Fibroblast of pulmonary artery (primary cell): ENCODE measurements around the gene DOP1A.
A peak's percentile ranks its signal among the peaks of the same experiment; 100 is the strongest.

ENCODE experiments used
- DNase-seq: peaks from one replicate; pipeline ENCODE4 v3.0.0-alpha.2; 2010; ENCODE audit warnings: low read depth
- H3K4me3 ChIP-seq: replicated peaks from 2 replicates; pipeline ENCODE4 v1.5.1; 2011; ENCODE audit warnings: low read depth, mild to moderate bottlenecking, control low read depth, low read length, moderate library complexity
- TF ChIP-seq, protein P1 (sequence below): IDR thresholded peaks from 2 replicates; pipeline ENCODE4 v1.5.1; 2011; ENCODE audit warnings: mild to moderate bottlenecking, control low read depth, low read length, inconsistent platforms; ENCODE audit errors: missing control alignments

Gene DOP1A

GRCh38 chr6:83198486-83199172 is 131.2 kb downstream of the DOP1A start:
- TF ChIP-seq, protein P1, sequence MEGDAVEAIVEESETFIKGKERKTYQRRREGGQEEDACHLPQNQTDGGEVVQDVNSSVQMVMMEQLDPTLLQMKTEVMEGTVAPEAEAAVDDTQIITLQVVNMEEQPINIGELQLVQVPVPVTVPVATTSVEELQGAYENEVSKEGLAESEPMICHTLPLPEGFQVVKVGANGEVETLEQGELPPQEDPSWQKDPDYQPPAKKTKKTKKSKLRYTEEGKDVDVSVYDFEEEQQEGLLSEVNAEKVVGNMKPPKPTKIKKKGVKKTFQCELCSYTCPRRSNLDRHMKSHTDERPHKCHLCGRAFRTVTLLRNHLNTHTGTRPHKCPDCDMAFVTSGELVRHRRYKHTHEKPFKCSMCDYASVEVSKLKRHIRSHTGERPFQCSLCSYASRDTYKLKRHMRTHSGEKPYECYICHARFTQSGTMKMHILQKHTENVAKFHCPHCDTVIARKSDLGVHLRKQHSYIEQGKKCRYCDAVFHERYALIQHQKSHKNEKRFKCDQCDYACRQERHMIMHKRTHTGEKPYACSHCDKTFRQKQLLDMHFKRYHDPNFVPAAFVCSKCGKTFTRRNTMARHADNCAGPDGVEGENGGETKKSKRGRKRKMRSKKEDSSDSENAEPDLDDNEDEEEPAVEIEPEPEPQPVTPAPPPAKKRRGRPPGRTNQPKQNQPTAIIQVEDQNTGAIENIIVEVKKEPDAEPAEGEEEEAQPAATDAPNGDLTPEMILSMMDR, result no peak

DNA sequence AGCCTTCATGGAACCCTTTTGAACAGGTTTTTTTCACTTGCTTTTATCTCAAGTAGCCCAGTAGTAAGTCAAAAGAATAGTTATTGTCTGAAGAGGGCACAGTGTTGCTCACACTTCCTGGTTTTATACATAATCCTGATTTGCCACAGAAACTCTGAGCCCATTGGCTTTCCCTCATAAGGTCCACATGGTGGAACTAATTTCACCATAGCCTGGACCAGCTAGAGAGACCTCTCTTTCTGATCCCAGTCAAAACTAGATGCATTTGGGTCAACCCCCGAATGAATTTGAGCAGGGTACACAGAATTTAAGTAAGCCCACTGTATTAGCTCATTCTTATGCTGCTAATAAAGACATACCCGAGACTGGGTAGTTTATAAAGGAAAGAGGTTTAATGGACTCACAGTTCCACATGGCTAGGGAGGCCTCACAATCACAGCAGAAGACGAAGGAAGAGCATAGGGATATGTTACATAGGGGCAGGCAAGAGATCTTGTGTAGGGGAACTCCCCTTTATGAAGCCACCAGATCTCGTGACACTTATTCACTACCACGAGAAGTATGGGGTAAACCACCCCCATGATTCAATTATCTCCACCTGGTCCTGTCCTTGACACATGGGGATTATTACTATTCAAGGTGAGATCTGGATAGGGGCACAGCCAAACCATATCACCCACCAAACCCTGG is 131.8 kb downstream of the DOP1A start:
- no peak overlapping the region for H3K4me3 ChIP-seq
- DNase-seq, result no peak
- TF ChIP-seq, protein P1, result no peak

More at GRCh38 chr6:83198486-83199172, 131.2 kb downstream of the DOP1A start:
- peak; percentile 49 for DNase-seq
- no peak overlapping the region for H3K4me3 ChIP-seq

- H3K4me3 ChIP-seq, result no peak overlapping the region
- DNase-seq, result peak; percentile 85
- TF ChIP-seq, protein P1, result no peak
Observed at GRCh38 chr6:83199863-83200225, 132.4 kb downstream of the DOP1A start.

DNA sequence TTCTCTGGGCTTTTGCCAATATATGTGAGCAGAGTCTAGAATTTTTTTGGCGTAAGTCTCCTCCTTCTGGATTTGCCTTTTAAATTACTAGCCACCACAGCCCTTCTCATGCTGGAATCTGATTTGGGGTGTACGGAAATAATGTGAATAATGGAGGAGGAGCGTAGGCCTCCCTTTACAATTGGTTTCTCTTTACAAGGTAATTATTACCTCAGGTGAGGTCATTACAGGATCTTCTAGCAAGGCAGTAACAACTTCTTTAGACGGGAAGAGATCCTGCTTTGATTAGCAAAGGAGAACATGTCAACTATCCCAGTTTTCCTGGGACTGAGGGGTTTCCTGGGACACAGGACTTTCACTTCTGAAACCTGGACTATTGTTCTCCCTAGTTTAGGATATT is 134.6 kb downstream of the DOP1A start:
- H3K4me3 ChIP-seq, result no peak overlapping the region
- TF ChIP-seq, protein P1, result no peak
- DNase-seq, result no peak

DNA sequence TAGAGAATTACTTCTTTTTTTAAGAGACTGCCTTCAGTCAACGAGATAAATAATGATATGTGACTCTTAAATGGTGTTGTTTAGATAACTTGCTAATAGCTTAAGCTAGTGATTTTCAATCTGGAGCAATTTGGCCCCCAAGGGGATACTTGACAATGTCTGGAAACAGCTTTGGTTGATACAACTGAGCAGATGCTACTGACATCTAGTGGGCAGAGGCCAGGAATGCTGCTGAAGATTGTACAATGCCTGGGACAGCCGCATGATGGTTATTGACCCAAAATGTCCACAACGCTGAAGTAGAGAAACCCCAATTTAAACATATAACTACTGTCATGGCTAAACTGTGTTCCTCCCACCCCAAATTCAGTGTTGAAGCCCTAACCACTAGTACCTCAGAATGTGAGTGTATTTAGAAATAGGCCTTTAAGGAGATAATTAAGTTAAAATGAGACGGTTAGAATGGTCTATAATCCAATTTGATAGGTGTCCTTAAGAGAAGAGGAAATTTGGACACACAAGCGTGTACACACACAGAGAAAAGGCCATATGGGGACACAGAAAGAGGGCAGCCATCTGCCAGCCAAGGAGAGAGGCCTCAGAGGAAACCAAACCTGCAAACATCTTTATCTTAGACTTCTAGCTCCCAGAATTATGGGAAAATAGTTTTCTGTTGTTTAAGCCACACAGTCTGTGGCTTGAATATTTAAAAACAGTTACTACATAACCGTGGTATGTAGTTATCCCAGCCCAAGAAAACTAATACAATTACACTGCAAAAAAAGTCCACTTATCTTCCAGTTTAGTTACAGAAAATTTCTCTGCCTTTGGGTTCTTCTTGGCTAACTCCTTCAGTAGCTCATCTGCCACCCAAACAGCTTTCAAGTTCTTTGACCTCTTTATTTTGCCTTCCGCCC is 147.9 kb downstream of the DOP1A start:
- TF ChIP-seq, protein P1, result peak; percentile 98
- DNase-seq, result peak; percentile 88
- H3K4me3 ChIP-seq, result no peak overlapping the region

DNA sequence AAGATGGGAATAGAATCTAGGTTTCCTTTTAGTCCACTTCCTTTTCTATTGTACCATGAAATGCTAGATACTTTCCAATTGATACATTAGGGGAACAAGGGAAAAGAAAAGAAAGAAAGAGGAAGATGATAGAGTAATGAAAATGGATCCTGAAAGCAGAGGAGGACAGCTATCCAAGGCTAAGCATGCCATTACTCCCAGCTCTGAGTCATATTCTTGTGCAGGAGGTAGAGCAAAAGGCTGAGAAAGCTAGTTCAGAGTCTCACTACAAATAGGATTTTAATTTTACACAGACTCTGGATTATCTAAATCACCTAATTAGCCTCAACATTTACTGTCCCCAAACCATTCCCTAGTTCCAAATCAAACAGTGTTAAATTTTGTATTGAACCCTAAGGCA is 149.3 kb downstream of the DOP1A start:
- TF ChIP-seq, protein P1, result no peak
- no peak overlapping the region for H3K4me3 ChIP-seq
- DNase-seq, result no peak
